SK-N-SH (cell line): Measurements from ENCODE around the gene TMEM117. TPM values are rescaled to one million over a fixed set of nuclear protein-coding genes. Genes with fewer than 3 reads are reported as not detected.

Experiments
- CTCF ChIA-PET: fragments of 300-600, 350-600 bp; formaldehyde crosslinking; extraction: SDS; loops from one replicate; lab custom pipeline; 2021; lab: Yijun Ruan, JAX
- POLR2A ChIA-PET: fragments of 350-600 bp; sonication (Branson Sonifier 250); formaldehyde crosslinking; extraction: SDS; loops from one replicate; lab custom pipeline; 2020; ENCODE audit warnings: antibody characterized with exemption, inconsistent platforms; lab: Yijun Ruan, JAX
- DNase-seq: peaks from one replicate; pipeline ENCODE4 v3.0.0; 2012
- H2AFZ ChIP-seq: fragments of 200-600 bp; sonication (generic); 2 replicates; pipeline ENCODE4 v1.8.1; 2016; ENCODE audit warnings: antibody characterized with exemption, mild to moderate bottlenecking, low read depth
- H3F3A ChIP-seq: fragments of 200-600 bp; sonication (generic); replicated peaks from 2 replicates; pipeline ENCODE3; 2016; ENCODE audit warnings: antibody characterized with exemption, mild to moderate bottlenecking; ENCODE audit not compliant: insufficient read depth
- H3K27ac ChIP-seq, 2 experiments: fragments of 200-500 bp in 1 of 2; fragments of 200-600 bp in 1 of 2; sonication (Bioruptor generic) in 1 of 2; sonication (generic), shearing (Covaris generic) in 1 of 2; 2 replicates each; pipeline versions ENCODE4 v1.5.1 to v1.6.1; 2014 to 2016; ENCODE audit warnings: low read depth in 2 of 2, inconsistent platforms in 1 of 2, low read length in 1 of 2, mild to moderate bottlenecking in 1 of 2, mixed read lengths in 1 of 2
- H3K27me3 ChIP-seq: fragments of 200-600 bp; sonication (generic), shearing (Covaris generic); 2 replicates; pipeline ENCODE4 v1.6.1; 2016; ENCODE audit warnings: mixed run types; ENCODE audit not compliant: insufficient read depth
- H3K36me3 ChIP-seq, 2 experiments: fragments of 200-500 bp in 1 of 2; fragments of 200-600 bp in 1 of 2; sonication (Bioruptor generic) in 1 of 2; sonication (generic) in 1 of 2; replicated peaks in 1 of 2; 2 replicates each; pipeline versions ENCODE3 to v1.5.1; 2014 to 2016; ENCODE audit warnings: low read length in 1 of 2, mild to moderate bottlenecking in 1 of 2; ENCODE audit not compliant: insufficient read depth in 2 of 2, control insufficient read depth in 1 of 2
- H3K4me1 ChIP-seq, 2 experiments: fragments of 200-500 bp in 1 of 2; fragments of 200-600 bp in 1 of 2; sonication (Bioruptor generic) in 1 of 2; sonication (generic), shearing (Covaris generic) in 1 of 2; 2 replicates each; pipeline versions ENCODE4 v1.5.1 to v1.6.1; 2014 to 2016; ENCODE audit warnings: low read depth in 1 of 2, low read length in 1 of 2, mixed run types in 1 of 2; ENCODE audit not compliant: insufficient read depth in 2 of 2, control insufficient read depth in 1 of 2
- H3K4me2 ChIP-seq: fragments of 200-600 bp; sonication (generic), shearing (Covaris generic); 2 replicates; pipeline ENCODE4 v1.6.1; 2017; ENCODE audit warnings: mixed run types
- H3K4me3 ChIP-seq, 2 experiments: fragments of 200-500 bp in 1 of 2; fragments of 200-600 bp in 1 of 2; sonication (Bioruptor generic) in 1 of 2; sonication (generic), shearing (Covaris generic) in 1 of 2; 2 replicates each; pipeline versions ENCODE4 v1.5.1 to v1.8.1; 2014 to 2016; ENCODE audit warnings: low read depth in 2 of 2, inconsistent platforms in 1 of 2, low read length in 1 of 2, mild to moderate bottlenecking in 1 of 2, mixed read lengths in 1 of 2, moderate library complexity in 1 of 2
- H3K79me2 ChIP-seq: fragments of 200-600 bp; sonication (generic); 2 replicates; pipeline ENCODE4 v1.8.1; 2017; ENCODE audit warnings: mild to moderate bottlenecking; ENCODE audit not compliant: insufficient read depth
- H3K9ac ChIP-seq: fragments of 200-600 bp; sonication (generic); 2 replicates; pipeline ENCODE4 v1.6.1; 2017; ENCODE audit warnings: mixed run types
- H3K9me2 ChIP-seq: fragments of 200-600 bp; sonication (generic); 2 replicates; pipeline ENCODE4 v1.6.1; 2017; ENCODE audit warnings: mixed run types
- H3K9me3 ChIP-seq: fragments of 200-600 bp; sonication (generic); 2 replicates; pipeline ENCODE4 v1.6.1; 2017; ENCODE audit warnings: mixed run types, mild to moderate bottlenecking, moderate library complexity
- H4K20me1 ChIP-seq: fragments of 200-600 bp; sonication (generic); 2 replicates; pipeline ENCODE4 v1.6.1; 2017; ENCODE audit warnings: mild to moderate bottlenecking, mixed run types; ENCODE audit not compliant: insufficient read depth
- EP300 ChIP-seq, 2 experiments: IDR thresholded peaks; 2 replicates each; pipeline versions ENCODE4 v1.4.0 to v1.6.1; 2012; ENCODE audit warnings: borderline replicate concordance in 1 of 2, low read depth in 1 of 2, low read length in 1 of 2
- EZH2phosphoT487 ChIP-seq: fragments of 200-600 bp; sonication (generic); IDR thresholded peaks from 2 replicates; pipeline ENCODE4 v1.6.1; 2017; ENCODE audit warnings: low read depth, mixed run types, mild to moderate bottlenecking, antibody characterized with exemption, moderate library complexity, borderline replicate concordance
- FOSL2 ChIP-seq: IDR thresholded peaks from 2 replicates; pipeline ENCODE4 v1.4.0; 2012; ENCODE audit warnings: low read depth, mild to moderate bottlenecking, moderate library complexity, borderline replicate concordance
- MEF2A ChIP-seq: IDR thresholded peaks from 2 replicates; pipeline ENCODE4 v1.4.0; 2012; ENCODE audit warnings: low read depth, borderline replicate concordance
- MXI1 ChIP-seq: IDR thresholded peaks from 2 replicates; pipeline ENCODE4 v1.6.1; 2012; ENCODE audit warnings: mild to moderate bottlenecking, low read depth, low read length, improper control_type of control experiment
- RCOR1 ChIP-seq: fragments of 150-350 bp; IDR thresholded peaks from 2 replicates; pipeline ENCODE4 v1.6.1; 2017; ENCODE audit warnings: antibody characterized with exemption, low read length
- RFX5 ChIP-seq: IDR thresholded peaks from 2 replicates; pipeline ENCODE4 v1.6.1; 2012; ENCODE audit warnings: mild to moderate bottlenecking, improper control_type of control experiment, low read length
- SIN3A ChIP-seq: IDR thresholded peaks from 2 replicates; pipeline ENCODE4 v1.6.1; 2012; ENCODE audit warnings: low read depth, mild to moderate bottlenecking, low read length, moderate library complexity, borderline replicate concordance
- SMC3 ChIP-seq: IDR thresholded peaks from 2 replicates; pipeline ENCODE4 v1.6.1; 2012; ENCODE audit warnings: low read depth, low read length, improper control_type of control experiment
- TCF12 ChIP-seq: IDR thresholded peaks from 2 replicates; pipeline ENCODE4 v1.4.0; 2012
- TEAD4 ChIP-seq: IDR thresholded peaks from 2 replicates; pipeline ENCODE4 v1.4.0; 2012; ENCODE audit warnings: mild to moderate bottlenecking, borderline replicate concordance; ENCODE audit not compliant: insufficient read depth
- USF1 ChIP-seq: IDR thresholded peaks from 2 replicates; pipeline ENCODE4 v1.4.0; 2012; ENCODE audit warnings: low read depth, borderline replicate concordance
- WGBS: methylation state at CpG from one replicate; pipeline ENCODE4 v1.1.6; 2017; ENCODE audit warnings: low lambda C conversion rate; 5-methylcytosine and 5-hydroxymethylcytosine counted together
- polyA plus RNA-seq, 3 experiments: library from polyadenylated mRNA; depleted of rRNA; stranded (reverse); fragments of >200 nt; gene quantifications; 2 replicates each; pipeline ENCODE4 v1.2.3, GENCODE V29; 2012
- TF ChIP-seq, protein P1 (sequence below): fragments of 150-350 bp; IDR thresholded peaks from 2 replicates; pipeline ENCODE4 v1.6.1; 2017; ENCODE audit warnings: antibody characterized with exemption, low read length, low read depth, borderline replicate concordance

Gene TMEM117
- polyA plus RNA-seq, 1 of the 3 experiments (the other 2 are of a cell fraction), result 0.81 TPM

GRCh38 chr12:43931187-43931586 lies 95.3 kb downstream of the TMEM117 start:
- Histone ChIP-seq H3K4me1 (no peaks in the 10 kb centered on the region), H3K9ac (no peak overlapping the region), H3K9me2 (no peaks in the 10 kb centered on the region), H3K27me3 (no peaks in the 10 kb centered on the region), H3K27ac (no peak overlapping the region), H3K79me2 (no peaks in the 10 kb centered on the region), H3K4me3 (no peak overlapping the region)
- 32% methylated on average over 2 of the region's 2 CpGs for WGBS
- no peak for DNase-seq
- TF ChIP-seq MEF2A, result no peak
- TF ChIP-seq EZH2phosphoT487, result no peak
- TF ChIP-seq SMC3, result no peak
- no peak for TF ChIP-seq MXI1
- TF ChIP-seq RFX5, result no peak
- no peak for TF ChIP-seq USF1
- no peak for TF ChIP-seq RCOR1
- TF ChIP-seq, all 33 proteins: peak for 0
- Histone ChIP-seq H3F3A (peaks cover 3% of the 10 kb centered on the region), H4K20me1 (no peaks in the 10 kb centered on the region), H3K36me3 (no peaks in the 10 kb centered on the region), H2AFZ (no peak overlapping the region), H3K4me2 (no peak overlapping the region), H3K9me3 (no peaks in the 10 kb centered on the region)
- ChIA-PET CTCF (no interaction called here), POLR2A (no interaction called here)

DNA sequence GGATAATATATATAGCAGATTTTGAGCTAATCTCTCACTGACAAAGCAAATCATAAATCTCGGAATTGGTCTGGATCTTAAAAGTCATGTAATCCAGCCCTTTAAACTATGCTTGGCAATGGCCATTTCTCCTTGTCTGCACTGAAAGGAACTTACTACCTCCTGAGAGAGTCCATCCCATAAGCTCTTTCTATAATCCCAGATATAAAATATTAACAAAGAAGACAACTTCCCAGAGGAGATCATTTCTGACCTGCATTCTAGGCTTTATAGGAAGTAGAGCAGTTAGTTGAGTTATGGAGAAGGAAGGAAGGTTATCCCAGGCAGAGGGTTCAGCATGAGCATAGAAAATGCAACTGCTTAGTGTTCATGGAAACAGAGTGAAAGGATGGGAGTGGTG lies 99.7 kb downstream of the TMEM117 start:
- Histone ChIP-seq H3K4me2 (no peak overlapping the region), H3K36me3 (no peaks in the 10 kb centered on the region), H3K4me3 (no peak overlapping the region), H3K9me2 (no peaks in the 10 kb centered on the region), H3K9ac (no peak overlapping the region), H3F3A (no peaks in the 10 kb centered on the region), H3K9me3 (no peaks in the 10 kb centered on the region), H3K27me3 (no peaks in the 10 kb centered on the region), H4K20me1 (no peaks in the 10 kb centered on the region), H3K4me1 (no peaks in the 10 kb centered on the region), H3K27ac (no peak overlapping the region), H2AFZ (no peak overlapping the region), H3K79me2 (no peaks in the 10 kb centered on the region)
- CTCF ChIA-PET, result no interaction called here
- TF ChIP-seq SIN3A, result no peak
- TF ChIP-seq EP300 (IDR thresholded peaks at IDR 0.05; ENCODE audit: borderline replicate concordance in 1 of 2, low read depth in 1 of 2, low read length in 1 of 2), result no peak
- TF ChIP-seq, protein P1, sequence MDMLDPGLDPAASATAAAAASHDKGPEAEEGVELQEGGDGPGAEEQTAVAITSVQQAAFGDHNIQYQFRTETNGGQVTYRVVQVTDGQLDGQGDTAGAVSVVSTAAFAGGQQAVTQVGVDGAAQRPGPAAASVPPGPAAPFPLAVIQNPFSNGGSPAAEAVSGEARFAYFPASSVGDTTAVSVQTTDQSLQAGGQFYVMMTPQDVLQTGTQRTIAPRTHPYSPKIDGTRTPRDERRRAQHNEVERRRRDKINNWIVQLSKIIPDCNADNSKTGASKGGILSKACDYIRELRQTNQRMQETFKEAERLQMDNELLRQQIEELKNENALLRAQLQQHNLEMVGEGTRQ, result no peak
- TF ChIP-seq RCOR1, result no peak
- TF ChIP-seq USF1, result no peak
- no peak for TF ChIP-seq TEAD4
- no peak for TF ChIP-seq TCF12
- TF ChIP-seq FOSL2, result no peak
- POLR2A ChIA-PET, result no interaction called here
- WGBS, result 65% methylated on average over 1 of the region's 1 CpG
- no peak for DNase-seq
